Measurements from ENCODE around the gene OGDH. TPM values are rescaled to one million over a fixed set of nuclear protein-coding genes. Genes with fewer than 3 reads are reported as not detected.

The OGDH gene
- total and polyA plus RNA-seq, 2 of the 4 experiments (the other 2 are of a cell fraction), result 47.4 to 56.5 TPM

- H3K14ac ChIP-seq (replicated peaks; ENCODE audit: low read depth, low read length), result peak overlapping the region; percentile 81
- no peaks in the 10 kb centered on the region for H3K27me3 ChIP-seq (ENCODE audit: control insufficient read depth, insufficient read depth, low read length)
- peak overlapping the region; percentile 89 for H3K18ac ChIP-seq (ENCODE audit: low read depth, low read length)
- peak overlapping the region; percentile 97 for H2BK20ac ChIP-seq (ENCODE audit: low read depth, low read length)
- peak overlapping the region; percentile 93 for H4K5ac ChIP-seq (ENCODE audit: low read depth, low read length)
- H4K8ac ChIP-seq (ENCODE audit: low read depth in 2 of 2, low read length in 2 of 2), result peak overlapping the region; percentile 84 to 98
- peak overlapping the region; percentile 95 for H2BK120ac ChIP-seq (ENCODE audit: low read depth, low read length)
- peak overlapping the region; percentile 0; the same call in 1 of the 2 replicates for H3K4me2 ChIP-seq (ENCODE audit: low read depth, low read length)
- H2AK5ac ChIP-seq (ENCODE audit: low read depth, low read length), result peak overlapping the region; percentile 96
- peak overlapping the region; percentile 94 for H2BK15ac ChIP-seq (ENCODE audit: low read depth, low read length)
- no peaks in the 10 kb centered on the region for H3K36me3 ChIP-seq (ENCODE audit: control insufficient read depth, insufficient read depth, low read length)
- WGBS, 2 experiments (ENCODE audit: extremely low coverage in 2 of 2, insufficient read length in 1 of 2), result no CpG with 5 or more reads among the region's 8 CpGs
- peaks cover 41% of the 10 kb centered on the region for H3K9me1 ChIP-seq (ENCODE audit: insufficient read depth, low read length)
- ChIA-PET CTCF (interaction anchor here (0.6 kb wide), 1 partner anchor 456 kb away, joined by 4 read pairs; no protein-coding TSS in a partner anchor), POLR2A (ENCODE audit: unreplicated experiment) (no interaction called here)
- peaks cover 37% of the 10 kb centered on the region for H3K4me1 ChIP-seq (ENCODE audit: control insufficient read depth, insufficient read depth, low read length)
- ATAC-seq (ENCODE audit: low read depth), result peak; percentile 12
- no peak overlapping the region for H2AFZ ChIP-seq (replicated peaks; ENCODE audit: low read length, poor library complexity)
- DNase-seq, result peak; percentile 89
- in situ Hi-C loops (cut with MboI; ENCODE audit: low sequenced_read_pairs) (no loop called here), dilution Hi-C loops (cut with HindIII; ENCODE audit: low sequenced_read_pairs, unreplicated experiment) (no loop called here), intact Hi-C loops (cut with micrococcal nuclease) (no loop called here)
- no TSS peak for BruUV-seq (replicated peaks)
- H3K27ac ChIP-seq (ENCODE audit: insufficient read depth, low read length), result peak overlapping the region; percentile 82
- H4K20me1 ChIP-seq (ENCODE audit: insufficient read depth, low read length), result no peaks in the 10 kb centered on the region
- H2AK9ac ChIP-seq (replicated peaks; ENCODE audit: low read depth, low read length, poor library complexity), result peak overlapping the region; percentile 96
- H3K56ac ChIP-seq (ENCODE audit: extremely low read depth, insufficient read depth, low read length), result peak overlapping the region; percentile 70; the same call in 1 of the 2 replicates
- peaks cover 18 to 71% of the 10 kb centered on the region in 2 experiments for H3K79me1 ChIP-seq (ENCODE audit: low read depth in 1 of 2, low read length in 2 of 2)
- peak overlapping the region; percentile 85 for H2BK5ac ChIP-seq (ENCODE audit: low read depth, low read length, poor library complexity, severe bottlenecking)
- peak overlapping the region; percentile 72 for H3K23ac ChIP-seq (ENCODE audit: low read depth, low read length)
- peak overlapping the region; percentile 12; the same call in 1 of the 2 replicates for H3K9ac ChIP-seq (ENCODE audit: low read depth, low read length)
- no peak for TF ChIP-seq RFX5 (IDR thresholded peaks at IDR 0.05; ENCODE audit: low read depth, low read length)
- TF ChIP-seq RAD21 (IDR thresholded peaks at IDR 0.05; ENCODE audit: low read length), result no peak
- TF ChIP-seq NFE2L2 (IDR thresholded peaks at IDR 0.05; ENCODE audit: low read depth, low read length), result 0 out of 2 replicates have a peak, but pooled peaks have one; percentile 3
- peak; percentile 98 for TF ChIP-seq CEBPB (IDR thresholded peaks at IDR 0.05; ENCODE audit: low read depth, low read length)
- TF ChIP-seq FOS (IDR thresholded peaks at IDR 0.05; ENCODE audit: low read depth, low read length), result peak; percentile 80
- TF ChIP-seq POLR2A (IDR thresholded peaks at IDR 0.05; ENCODE audit: low read depth, low read length), result 0 out of 2 replicates have a peak, but pooled peaks have one; percentile 23
- peak; percentile 69 for TF ChIP-seq BHLHE40 (IDR thresholded peaks at IDR 0.05; ENCODE audit: low read depth, low read length)
- no peaks in the 10 kb centered on the region for H3K9me3 ChIP-seq (ENCODE audit: control insufficient read depth, insufficient read depth, low read length)
- no peak overlapping the region for H3K4me3 ChIP-seq (ENCODE audit: insufficient read depth, low read depth, low read length)
- H4K91ac ChIP-seq (ENCODE audit: insufficient read depth, low read depth, low read length), result peak overlapping the region; percentile 97
- peak overlapping the region; percentile 90 for H3K4ac ChIP-seq (ENCODE audit: low read depth, low read length)
These were observed 31.6 kb downstream of the OGDH start for GRCh38 chr7:44637788-44638594.

All from IMR-90 (cell line).